ENCODE results near the gene CYP2U1. TPM values are rescaled to one million over a fixed set of nuclear protein-coding genes. Genes with fewer than 3 reads are reported as not detected.
"Not testable (repeated sequence)": the region's sequence is repeated elsewhere in the genome, so short reads cannot be mapped to it uniquely, and the experiment has no call there.

Gene CYP2U1
- total RNA-seq, 4 donors from 2014 or later, result 3.5 to 8.6 (median 5.1) TPM

GRCh38 chr4:107951551-107951950 lies 20.2 kb downstream of the CYP2U1 start:
- intact Hi-C loops (cut with DNase I; ENCODE audit: low total_unique reads), result no loop called here
- Histone ChIP-seq H3K4me1 (no peaks in the 10 kb centered on the region), H3K36me3 (peaks cover 0 to 7% (median 0%) of the 10 kb centered on the region in 4 donors), H3K4me3 (no peak overlapping the region), H3K9me3 (peaks cover 0 to 6% of the 10 kb centered on the region in 2 donors), H3K27ac (no peak overlapping the region), H3K27me3 (no peaks in the 10 kb centered on the region)
- TF ChIP-seq POLR2A (IDR thresholded peaks at IDR 0.05) (no peak), EP300 (IDR thresholded peaks at IDR 0.05; ENCODE audit: low read depth) (no peak), POLR2AphosphoS5 (IDR thresholded peaks at IDR 0.05) (no peak)
- TF ChIP-seq, protein P1, sequence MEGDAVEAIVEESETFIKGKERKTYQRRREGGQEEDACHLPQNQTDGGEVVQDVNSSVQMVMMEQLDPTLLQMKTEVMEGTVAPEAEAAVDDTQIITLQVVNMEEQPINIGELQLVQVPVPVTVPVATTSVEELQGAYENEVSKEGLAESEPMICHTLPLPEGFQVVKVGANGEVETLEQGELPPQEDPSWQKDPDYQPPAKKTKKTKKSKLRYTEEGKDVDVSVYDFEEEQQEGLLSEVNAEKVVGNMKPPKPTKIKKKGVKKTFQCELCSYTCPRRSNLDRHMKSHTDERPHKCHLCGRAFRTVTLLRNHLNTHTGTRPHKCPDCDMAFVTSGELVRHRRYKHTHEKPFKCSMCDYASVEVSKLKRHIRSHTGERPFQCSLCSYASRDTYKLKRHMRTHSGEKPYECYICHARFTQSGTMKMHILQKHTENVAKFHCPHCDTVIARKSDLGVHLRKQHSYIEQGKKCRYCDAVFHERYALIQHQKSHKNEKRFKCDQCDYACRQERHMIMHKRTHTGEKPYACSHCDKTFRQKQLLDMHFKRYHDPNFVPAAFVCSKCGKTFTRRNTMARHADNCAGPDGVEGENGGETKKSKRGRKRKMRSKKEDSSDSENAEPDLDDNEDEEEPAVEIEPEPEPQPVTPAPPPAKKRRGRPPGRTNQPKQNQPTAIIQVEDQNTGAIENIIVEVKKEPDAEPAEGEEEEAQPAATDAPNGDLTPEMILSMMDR (IDR thresholded peaks at IDR 0.05), result no peak
- DNase-seq, result no peak
- in situ Hi-C loops (cut with MboI; ENCODE audit: low pct_ligation_motif_present in 1 of 4, low pct_unique_long_range_greater_than_20kb in 1 of 4, low sequenced_read_pairs in 3 of 4), result no loop called here

- TF ChIP-seq, protein P1 (IDR thresholded peaks at IDR 0.05), result no peak
- TF ChIP-seq POLR2A (IDR thresholded peaks at IDR 0.05) (no peak), EP300 (IDR thresholded peaks at IDR 0.05; ENCODE audit: low read depth) (no peak), POLR2AphosphoS5 (IDR thresholded peaks at IDR 0.05) (no peak)
- DNase-seq, result no peak
- no peak overlapping the region for H3K4me3 ChIP-seq
- WGBS, 2 donors (ENCODE audit: low coverage in 1 of 2), result 82 to 100% methylated on average over 1 of the region's 1 CpG
- no peaks in the 10 kb centered on the region for H3K36me3 ChIP-seq
- peaks cover 6 to 11% of the 10 kb centered on the region in 2 donors for H3K9me3 ChIP-seq
- intact Hi-C loops (cut with DNase I; ENCODE audit: low total_unique reads), result no loop called here
- H3K27me3 ChIP-seq, result no peaks in the 10 kb centered on the region
- no peak overlapping the region for H3K27ac ChIP-seq
- no peaks in the 10 kb centered on the region for H3K4me1 ChIP-seq
- in situ Hi-C loops (cut with MboI; ENCODE audit: low pct_ligation_motif_present in 1 of 4, low pct_unique_long_range_greater_than_20kb in 1 of 4, low sequenced_read_pairs in 3 of 4), result no loop called here
Measured at GRCh38 chr4:107956011-107956410, 24.7 kb downstream of the CYP2U1 start.

DNA sequence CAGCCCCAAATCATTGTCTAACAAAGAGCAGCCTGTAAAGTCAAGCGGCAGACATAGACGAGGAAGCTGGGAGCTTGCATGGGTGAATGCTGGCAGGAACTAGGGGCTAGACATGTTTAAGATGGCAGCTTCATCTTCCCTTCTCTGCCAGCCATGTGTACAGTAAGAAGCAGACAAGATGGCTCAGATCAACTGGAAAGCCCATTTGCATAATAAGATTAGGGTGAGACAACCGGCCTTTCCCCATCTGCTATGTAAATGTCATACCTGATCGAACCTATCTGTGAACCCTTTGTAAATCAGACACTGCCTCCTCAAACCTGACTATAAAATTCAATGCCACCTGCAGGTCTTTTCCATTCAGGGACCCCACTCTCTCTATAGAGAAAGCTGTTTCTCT lies 35.6 kb downstream of the CYP2U1 start:
- WGBS, 2 donors (ENCODE audit: low coverage in 1 of 2), result 72 to 85% methylated on average over 2 to 4 of the region's 4 CpGs
- Histone ChIP-seq H3K27me3 (no peaks in the 10 kb centered on the region), H3K9me3 (no peaks in the 10 kb centered on the region), H3K4me1 (no peaks in the 10 kb centered on the region), H3K4me3 (no peak overlapping the region), H3K27ac (no peak overlapping the region), H3K36me3 (no peaks in the 10 kb centered on the region)
- TF ChIP-seq POLR2AphosphoS5 (IDR thresholded peaks at IDR 0.05), result no peak
- TF ChIP-seq, protein P1 (IDR thresholded peaks at IDR 0.05), result no peak
- no peak for TF ChIP-seq POLR2A (IDR thresholded peaks at IDR 0.05)
- TF ChIP-seq EP300 (IDR thresholded peaks at IDR 0.05; ENCODE audit: low read depth), result no peak
- intact Hi-C loops (cut with DNase I; ENCODE audit: low total_unique reads), result no loop called here
- DNase-seq, result no peak
- in situ Hi-C loops (cut with MboI; ENCODE audit: low pct_ligation_motif_present in 1 of 4, low pct_unique_long_range_greater_than_20kb in 1 of 4, low sequenced_read_pairs in 3 of 4), result no loop called here

DNA sequence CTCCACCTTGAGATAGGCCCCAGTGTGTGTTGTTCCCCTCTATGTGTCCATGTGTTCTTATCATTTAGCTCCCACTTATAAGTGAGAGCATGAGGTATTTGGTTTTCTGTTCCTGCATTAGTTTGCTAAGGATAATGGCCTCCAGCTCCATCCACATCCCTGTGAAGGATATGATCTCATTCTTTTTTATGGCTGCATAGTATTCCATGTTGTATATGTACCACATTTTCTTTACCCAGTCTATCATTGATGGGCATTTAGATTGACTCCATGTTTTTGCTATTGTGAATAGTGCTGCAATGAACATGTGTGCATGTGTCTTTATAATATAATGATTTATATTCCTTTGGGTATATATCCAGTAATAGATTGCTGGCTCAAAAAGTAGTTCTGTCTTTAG lies 36.2 kb downstream of the CYP2U1 start:
- in situ Hi-C loops (cut with MboI; ENCODE audit: low pct_ligation_motif_present in 1 of 4, low pct_unique_long_range_greater_than_20kb in 1 of 4, low sequenced_read_pairs in 3 of 4); H3K36me3 ChIP-seq; H3K4me3 ChIP-seq; H3K4me1 ChIP-seq; intact Hi-C loops (cut with DNase I; ENCODE audit: low total_unique reads); DNase-seq; H3K27me3 ChIP-seq; H3K9me3 ChIP-seq; H3K27ac ChIP-seq: not testable (repeated sequence)

- in situ Hi-C loops (cut with MboI; ENCODE audit: low pct_ligation_motif_present in 1 of 4, low pct_unique_long_range_greater_than_20kb in 1 of 4, low sequenced_read_pairs in 3 of 4); H3K4me1 ChIP-seq; H3K27ac ChIP-seq; intact Hi-C loops (cut with DNase I; ENCODE audit: low total_unique reads); H3K9me3 ChIP-seq; H3K4me3 ChIP-seq; DNase-seq; H3K36me3 ChIP-seq; H3K27me3 ChIP-seq: not testable (repeated sequence)
- WGBS, 2 donors (ENCODE audit: low coverage in 1 of 2), result 88 to 89% methylated on average over 1 of the region's 1 CpG
Measured at GRCh38 chr4:107967921-107968320, 36.6 kb downstream of the CYP2U1 start.

Data from transverse colon (tissue), 4 donors.